GM18505 (cell line): ENCODE results near the gene TMEM131.
"Not testable (repeated sequence)": the region's sequence is repeated elsewhere in the genome, so short reads cannot be mapped to it uniquely, and the experiment has no call there.

Source experiments
- ATAC-seq: cut with Tn5 transposase; IDR thresholded peaks from one replicate; pipeline ENCODE4 v1.9.1; 2021; ENCODE audit not compliant: unreplicated experiment
- POLR2A ChIP-seq: IDR thresholded peaks from 4 replicates; pipeline ENCODE4 v1.6.1; 2011; ENCODE audit warnings: borderline replicate concordance; ENCODE audit not compliant: insufficient read depth, insufficient read length; ENCODE audit errors: extremely low read depth

Gene TMEM131

DNA sequence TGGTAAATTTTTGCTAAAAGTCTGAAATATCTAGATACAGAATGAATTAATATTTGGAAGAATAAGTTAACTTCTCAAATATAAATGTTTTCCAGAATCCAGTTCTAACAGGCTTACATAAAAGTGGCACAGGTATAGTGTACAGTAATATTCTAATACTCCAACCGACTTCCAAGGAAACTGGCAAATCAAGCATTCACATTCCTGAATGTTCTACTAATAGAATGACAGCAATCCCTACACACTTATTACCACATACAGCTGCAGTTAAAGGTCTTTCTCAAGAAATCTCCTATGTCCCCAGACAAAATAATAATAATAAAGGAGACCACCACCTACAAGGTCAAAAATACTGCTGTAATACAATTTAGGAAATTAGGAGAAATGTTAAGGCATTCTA is 31.9 kb downstream of the TMEM131 start:
- no peak for ATAC-seq
- no peak for TF ChIP-seq POLR2A

DNA sequence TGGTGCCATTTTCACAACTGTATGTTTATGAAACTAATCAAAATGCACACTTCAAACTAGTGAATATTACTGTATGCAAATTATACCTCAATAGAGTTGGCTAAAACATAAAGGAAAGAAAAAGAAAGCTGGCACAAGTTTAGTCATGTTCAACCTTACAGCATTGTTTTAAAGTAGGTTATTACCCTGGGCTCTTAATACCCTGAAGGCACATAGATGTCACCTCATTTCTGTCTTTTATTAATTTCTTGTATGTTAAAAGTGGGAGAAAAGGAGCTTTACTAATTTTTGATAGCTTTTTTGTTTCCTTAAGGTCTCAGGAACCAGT is 32.7 kb downstream of the TMEM131 start:
- ATAC-seq, result no peak

GRCh38 chr2:97961534-97961933 is 34.2 kb downstream of the TMEM131 start:
- ATAC-seq, result no peak
- TF ChIP-seq POLR2A, result no peak

More for the DNA sequence above, 32.7 kb downstream of the TMEM131 start:
- no peak for TF ChIP-seq POLR2A

DNA sequence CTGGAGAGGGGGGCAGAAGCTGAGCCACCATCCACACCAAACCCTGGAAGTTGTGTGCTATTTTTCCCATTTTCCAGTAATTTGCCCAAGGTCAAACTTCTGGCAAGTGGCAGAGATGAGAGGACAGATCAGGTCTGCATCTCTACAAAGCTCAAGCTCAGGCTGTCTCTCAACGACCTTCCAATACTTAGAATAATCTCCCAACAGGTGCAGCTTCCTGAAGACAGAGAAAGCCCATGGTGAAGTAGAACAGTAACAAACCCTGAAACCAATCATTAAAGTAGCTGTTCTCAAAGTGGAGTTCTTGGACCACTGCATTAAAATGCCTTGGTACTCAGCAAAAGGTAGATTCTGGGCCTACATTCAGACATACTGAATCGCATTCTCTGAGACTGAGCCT is 37.6 kb downstream of the TMEM131 start:
- ATAC-seq, result no peak
- TF ChIP-seq POLR2A, result no peak

DNA sequence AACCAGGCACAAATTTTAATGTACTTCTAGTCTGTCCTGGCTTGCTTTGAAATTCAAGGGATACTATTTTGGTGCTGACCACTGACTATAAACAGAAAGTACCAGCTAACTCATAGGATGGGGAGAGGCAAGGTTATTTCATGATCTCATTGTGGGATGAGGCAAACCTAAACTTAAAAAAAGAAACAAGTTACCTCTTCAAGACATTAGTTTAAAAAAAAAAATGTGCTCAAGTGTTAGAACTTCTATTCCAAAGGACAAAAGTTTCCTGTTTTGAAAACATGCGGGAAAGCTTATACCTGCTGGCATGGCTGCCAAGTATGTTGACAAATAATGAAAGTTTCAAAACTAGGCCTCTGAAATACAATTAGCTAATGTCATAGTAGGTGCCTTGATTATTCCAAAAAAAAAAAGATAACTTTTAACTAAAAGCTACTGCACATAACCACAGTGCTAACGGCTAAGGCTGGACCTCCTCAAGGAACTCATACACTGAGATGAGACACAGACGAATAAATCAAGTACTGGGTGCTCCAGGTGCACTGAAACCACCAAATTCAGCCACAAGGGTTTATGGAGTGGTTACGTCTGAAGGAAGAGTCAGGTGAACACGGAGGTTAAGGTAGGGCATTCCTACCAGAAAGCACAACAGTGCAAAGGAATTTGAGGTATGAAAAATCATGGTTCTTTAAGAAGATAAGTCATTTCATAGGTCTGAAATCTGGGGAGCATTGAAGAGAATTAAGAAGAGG is 38.1 kb downstream of the TMEM131 start:
- TF ChIP-seq POLR2A, result no peak
- ATAC-seq, result no peak

- ATAC-seq, result not testable (repeated sequence)
These were observed 39.0 kb downstream of the TMEM131 start for GRCh38 chr2:97956753-97957152.

DNA sequence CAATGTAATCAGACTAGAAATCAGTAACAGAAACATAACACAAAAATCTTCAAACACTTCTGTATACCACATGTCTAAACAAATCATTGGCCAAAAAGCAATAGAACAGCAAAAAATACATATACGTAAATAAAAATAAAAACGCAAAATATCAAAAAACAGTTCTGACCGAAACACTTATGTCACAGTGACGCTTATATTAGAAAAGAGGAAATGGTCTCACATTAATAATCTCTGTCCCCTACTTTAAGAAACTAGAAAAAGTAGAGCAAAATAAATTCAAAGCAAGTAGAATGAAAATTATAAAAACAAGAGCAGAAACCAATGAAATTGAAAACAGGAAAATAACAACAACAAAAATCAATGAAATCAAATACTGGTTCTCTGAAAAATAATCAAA is 41.9 kb downstream of the TMEM131 start:
- no peak for TF ChIP-seq POLR2A
- ATAC-seq, result no peak

GRCh38 chr2:97952357-97952756 is 43.4 kb downstream of the TMEM131 start:
- ATAC-seq, result no peak

GRCh38 chr2:97951155-97951680 is 44.5 kb downstream of the TMEM131 start:
- no peak for TF ChIP-seq POLR2A
- ATAC-seq, result no peak

More at GRCh38 chr2:97952357-97952756, 43.4 kb downstream of the TMEM131 start:
- no peak for TF ChIP-seq POLR2A

DNA sequence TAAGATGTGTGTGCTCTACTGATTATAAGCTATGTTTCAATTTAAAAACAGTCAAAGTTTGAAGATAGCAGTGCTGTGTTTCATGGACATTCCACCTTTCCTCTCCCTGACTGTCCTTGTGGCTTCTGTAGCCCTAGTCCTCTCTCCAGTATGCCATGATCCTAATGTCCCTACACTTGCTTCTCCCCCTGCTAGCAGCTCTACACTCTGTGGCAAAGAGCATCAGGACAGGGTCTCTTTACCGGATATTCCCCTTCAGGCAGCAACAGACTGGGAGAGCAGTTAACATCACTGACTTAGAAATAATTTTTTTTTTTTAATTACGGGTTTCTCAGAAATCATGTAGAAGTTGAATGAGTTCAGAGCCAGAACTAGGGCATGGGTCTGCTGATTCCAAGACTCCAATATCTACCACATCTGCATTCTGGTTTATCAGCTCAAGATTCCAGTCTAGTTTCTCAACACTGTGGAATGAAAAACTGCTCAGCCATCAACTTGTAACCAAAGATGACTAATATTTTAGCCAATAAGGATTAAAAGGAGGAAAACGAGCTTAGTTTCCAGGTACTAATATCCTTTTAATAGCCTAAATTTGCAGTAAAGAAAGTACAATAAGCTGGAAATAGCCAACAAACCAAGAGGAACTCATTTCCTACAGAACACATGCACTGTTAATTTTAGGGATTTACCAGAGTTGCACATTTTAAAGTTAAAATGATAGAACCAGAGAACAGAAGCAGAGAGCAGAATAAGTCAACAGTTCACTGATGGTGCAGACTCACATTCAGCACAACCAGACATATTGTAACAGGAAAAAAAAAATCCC is 45.2 kb downstream of the TMEM131 start:
- TF ChIP-seq POLR2A, result no peak
- ATAC-seq, result no peak

DNA sequence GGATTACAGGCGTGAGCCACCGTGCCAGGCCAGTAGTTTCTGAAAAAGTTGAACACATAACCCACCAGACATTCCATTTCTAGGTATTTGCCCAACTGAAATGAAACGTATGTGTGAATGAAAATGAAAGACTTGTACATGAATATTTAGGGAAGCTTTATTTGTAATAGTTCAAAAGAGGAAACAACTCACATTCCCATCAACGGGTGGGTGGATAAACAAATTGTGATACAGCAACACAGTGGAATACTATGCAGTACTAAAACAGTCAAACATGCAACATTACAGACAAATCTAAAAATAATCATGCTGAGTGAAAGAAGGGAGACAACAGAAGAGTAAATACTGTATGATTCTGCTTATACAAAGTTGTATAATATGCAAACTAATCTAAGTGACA is 46.8 kb downstream of the TMEM131 start:
- ATAC-seq, result no peak
- no peak for TF ChIP-seq POLR2A

GRCh38 chr2:97945791-97946190 is 50.0 kb downstream of the TMEM131 start:
- TF ChIP-seq POLR2A, result no peak
- ATAC-seq, result no peak

DNA sequence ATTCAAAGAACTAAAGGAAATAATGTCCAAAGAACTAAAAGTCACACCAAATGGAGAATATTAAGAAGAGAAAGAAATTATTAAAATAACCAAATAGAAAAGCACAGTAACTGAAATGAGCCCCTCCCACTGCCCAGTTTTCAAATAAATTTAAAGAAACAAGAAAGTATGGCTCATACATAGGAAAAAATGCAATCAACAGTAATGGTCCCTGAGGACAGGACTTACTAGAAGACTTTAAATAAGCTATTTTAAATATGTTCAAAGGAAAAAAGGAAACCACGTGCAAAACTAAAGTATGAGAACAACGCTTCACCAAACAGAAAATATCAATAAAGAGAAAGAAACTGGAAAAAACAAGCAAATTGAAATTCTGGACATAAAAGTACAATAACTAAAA is 58.9 kb downstream of the TMEM131 start:
- ATAC-seq, result no peak
- TF ChIP-seq POLR2A, result no peak

DNA sequence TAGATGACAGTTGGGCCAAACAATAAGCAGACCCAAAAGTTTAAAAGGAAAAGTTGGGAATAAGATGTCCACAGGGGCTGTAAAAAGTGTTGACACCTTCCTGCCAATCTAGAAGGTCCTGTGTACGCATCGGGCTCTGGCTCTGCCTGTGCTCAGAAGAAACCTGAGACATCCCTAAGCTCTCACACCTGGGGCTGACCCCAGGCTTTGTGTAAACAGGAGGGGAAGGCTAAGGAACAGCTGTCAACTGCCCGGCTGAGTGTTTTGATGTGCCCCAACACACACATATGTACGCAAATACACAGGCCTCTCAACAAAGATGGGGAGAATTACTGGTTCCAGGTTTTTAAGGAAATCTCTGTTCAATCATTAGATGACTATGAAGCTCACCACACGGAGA is 59.5 kb downstream of the TMEM131 start:
- no peak for ATAC-seq
- TF ChIP-seq POLR2A, result no peak
